Breast epithelium (tissue), 3 donors: ENCODE results near the gene ASAP2.

Experiments used
- CTCF ChIP-seq, 3 donors: fragments of 450-650 bp; IDR thresholded peaks; one replicate each; pipeline ENCODE4 v1.5.1; 2016 to 2017; ENCODE audit warnings: antibody characterized with exemption in 3 of 3, mild to moderate bottlenecking in 3 of 3, moderate library complexity in 3 of 3
- POLR2AphosphoS5 ChIP-seq, 3 donors: sonication (generic); formaldehyde crosslinking; IDR thresholded peaks; one replicate each; pipeline ENCODE4 v1.6.1; 2017; ENCODE audit warnings: antibody characterized with exemption in 3 of 3

GRCh38 chr2:9373476-9373875, 166.9 kb downstream of the ASAP2 start:
- no peak for TF ChIP-seq CTCF (IDR thresholded peaks at IDR 0.05)
- TF ChIP-seq POLR2AphosphoS5 (IDR thresholded peaks at IDR 0.05) = no peak
